MCF 10A (cell line): ENCODE data around the gene PLCD3. TPM values are rescaled to one million over a fixed set of nuclear protein-coding genes. Genes with fewer than 3 reads are reported as not detected.

Experiments used
- BruUV-seq: library from RNA; stranded (reverse); fragments of 400-500 nt; replicated peaks from 2 replicates; lab custom pipeline; 2021; lab: Mats Ljungman, UMichigan
- CTCF ChIA-PET: fragments of 300-600 bp; sonication (Branson Sonifier 250); formaldehyde crosslinking; extraction: SDS; loops from one replicate; lab custom pipeline; 2021; ENCODE audit warnings: antibody characterized with exemption, inconsistent platforms; lab: Yijun Ruan, JAX
- POLR2A ChIA-PET: fragments of 300-600, 350-650 bp; sonication (Branson Sonifier 250); formaldehyde crosslinking; extraction: SDS; loops from one replicate; lab custom pipeline; 2020; ENCODE audit warnings: antibody characterized with exemption, inconsistent platforms; lab: Yijun Ruan, JAX
- DNase-seq: peaks from one replicate; pipeline ENCODE4 v3.0.0-alpha.2; 2018; ENCODE audit not compliant: unreplicated experiment
- H3K27ac Mint-ChIP-seq: one replicate; pipeline ENCODE4 v1.8.0; 2022; ENCODE audit warnings: mild to moderate bottlenecking, low read depth, mixed read lengths; ENCODE audit not compliant: unreplicated experiment
- H3K27me3 Mint-ChIP-seq: one replicate; pipeline ENCODE4 v1.8.0; 2022; ENCODE audit warnings: mixed read lengths; ENCODE audit not compliant: insufficient read depth, unreplicated experiment
- H3K36me3 Mint-ChIP-seq: one replicate; pipeline ENCODE4 v1.8.0; 2022; ENCODE audit warnings: mild to moderate bottlenecking, moderate library complexity, mixed read lengths; ENCODE audit not compliant: insufficient read depth, unreplicated experiment
- H3K4me1 Mint-ChIP-seq: one replicate; pipeline ENCODE4 v1.8.0; 2022; ENCODE audit warnings: mixed read lengths; ENCODE audit not compliant: insufficient read depth, unreplicated experiment
- H3K4me3 Mint-ChIP-seq: one replicate; pipeline ENCODE4 v1.8.0; 2022; ENCODE audit warnings: mild to moderate bottlenecking, moderate library complexity, mixed read lengths; ENCODE audit not compliant: unreplicated experiment
- H3K9me3 Mint-ChIP-seq: one replicate; pipeline ENCODE4 v1.8.0; 2022; ENCODE audit warnings: mixed read lengths; ENCODE audit not compliant: unreplicated experiment
- CTCF ChIP-seq: fragments of 200-600 bp; IDR thresholded peaks from one replicate; pipeline ENCODE4 v1.8.0; 2022; ENCODE audit warnings: antibody characterized with exemption, mild to moderate bottlenecking; ENCODE audit not compliant: unreplicated experiment
- intact Hi-C: fragments of 100-400 bp; cut with micrococcal nuclease; formaldehyde crosslinking; loops from 2 replicates; pipeline ENCODE4 v1.14.1; 2022
- total RNA-seq: library from RNA; stranded (reverse); gene quantifications from 2 replicates; pipeline ENCODE4 v1.2.3, GENCODE V29; 2022

The PLCD3 gene
- total RNA-seq, 1 experiment from 2014 or later, result 69.7 TPM

GRCh38 chr17:45172541-45173286, 40.4 kb upstream of the PLCD3 start:
- CTCF ChIA-PET, result interaction anchor here (0.6 to 6.5 kb wide), 15 partner anchors 11 to 77 kb away, joined by 3 to 108 read pairs (median 6); partner anchors contain the start of genes ACBD4, HEXIM1 and HEXIM2
- peak; percentile 27 for TF ChIP-seq CTCF
- no TSS peak for BruUV-seq
- no peaks in the 10 kb centered on the region for H3K36me3 Mint-ChIP-seq
- no peaks in the 10 kb centered on the region for H3K27me3 Mint-ChIP-seq
- H3K4me1 Mint-ChIP-seq, result peaks cover 26% of the 10 kb centered on the region
- intact Hi-C loops, result loop anchor here (1.0 kb wide), 2 partner anchors 24 to 26 kb away; partner anchors contain the start of gene HEXIM1
- H3K9me3 Mint-ChIP-seq, result no peaks in the 10 kb centered on the region
- POLR2A ChIA-PET, result interaction anchor here (0.6 to 21.2 kb wide), 25 partner anchors 11 to 273 kb away, joined by 3 to 1083 read pairs (median 5); partner anchors contain the start of genes ACBD4, EFTUD2, HEXIM1 and HEXIM2
- peak overlapping the region; percentile 78 for H3K4me3 Mint-ChIP-seq
- H3K27ac Mint-ChIP-seq, result peak overlapping the region; percentile 99
- peak; percentile 98 for DNase-seq

GRCh38 chr17:45172232-45172540, 39.9 kb upstream of the PLCD3 start:
- peak overlapping the region; percentile 78 for H3K4me3 Mint-ChIP-seq
- intact Hi-C loops, result loop anchor here (1.0 kb wide), 2 partner anchors 24 to 26 kb away; partner anchors contain the start of gene HEXIM1
- DNase-seq, result no peak
- POLR2A ChIA-PET, result interaction anchor here (0.6 to 21.2 kb wide), 25 partner anchors 11 to 274 kb away, joined by 3 to 1083 read pairs (median 6); partner anchors contain the start of genes ACBD4, EFTUD2, HEXIM1 and HEXIM2
- no peaks in the 10 kb centered on the region for H3K36me3 Mint-ChIP-seq
- H3K9me3 Mint-ChIP-seq, result no peaks in the 10 kb centered on the region
- no TSS peak for BruUV-seq
- no peak for TF ChIP-seq CTCF
- peaks cover 26% of the 10 kb centered on the region for H3K4me1 Mint-ChIP-seq
- H3K27me3 Mint-ChIP-seq, result no peaks in the 10 kb centered on the region
- CTCF ChIA-PET, result interaction anchor here (0.6 to 6.5 kb wide), 13 partner anchors 11 to 77 kb away, joined by 3 to 108 read pairs (median 5); partner anchors contain the start of genes ACBD4, HEXIM1 and HEXIM2
- peak overlapping the region; percentile 99 for H3K27ac Mint-ChIP-seq

- TF ChIP-seq CTCF, result no peak
- intact Hi-C loops, result loop anchor here (1.0 kb wide), 3 partner anchors 10 to 27 kb away; partner anchors contain the start of genes HEXIM1 and HEXIM2
- TSS peak; percentile 72 for BruUV-seq
- POLR2A ChIA-PET, result interaction anchor here (0.6 to 21.2 kb wide), 30 partner anchors 10 to 275 kb away, joined by 3 to 1083 read pairs (median 5); partner anchors contain the start of genes ACBD4, EFTUD2, HEXIM1 and HEXIM2
- Mint-ChIP-seq H3K4me3 (peak overlapping the region; percentile 78), H3K4me1 (peaks cover 26% of the 10 kb centered on the region), H3K36me3 (peaks cover under 1% of the 10 kb centered on the region), H3K9me3 (no peaks in the 10 kb centered on the region), H3K27me3 (no peaks in the 10 kb centered on the region), H3K27ac (peak overlapping the region; percentile 99)
- peak; percentile 92 for DNase-seq
- CTCF ChIA-PET, result interaction anchor here (0.5 to 6.5 kb wide), 13 partner anchors 10 to 131 kb away, joined by 3 to 108 read pairs (median 5); partner anchors contain the start of genes ACBD4, HEXIM1 and HEXIM2
These were observed 39.3 kb upstream of the PLCD3 start for GRCh38 chr17:45171338-45172231.
